Measurements from ENCODE around the gene ZNF101. TPM values are rescaled to one million over a fixed set of nuclear protein-coding genes. Genes with fewer than 3 reads are reported as not detected.
A peak's percentile ranks its signal among the peaks of the same experiment; 100 is the strongest.

ZNF101 gene
- total and polyA plus RNA-seq, 8 donors, result 2.2 to 9.1 (median 4.5) TPM

DNA sequence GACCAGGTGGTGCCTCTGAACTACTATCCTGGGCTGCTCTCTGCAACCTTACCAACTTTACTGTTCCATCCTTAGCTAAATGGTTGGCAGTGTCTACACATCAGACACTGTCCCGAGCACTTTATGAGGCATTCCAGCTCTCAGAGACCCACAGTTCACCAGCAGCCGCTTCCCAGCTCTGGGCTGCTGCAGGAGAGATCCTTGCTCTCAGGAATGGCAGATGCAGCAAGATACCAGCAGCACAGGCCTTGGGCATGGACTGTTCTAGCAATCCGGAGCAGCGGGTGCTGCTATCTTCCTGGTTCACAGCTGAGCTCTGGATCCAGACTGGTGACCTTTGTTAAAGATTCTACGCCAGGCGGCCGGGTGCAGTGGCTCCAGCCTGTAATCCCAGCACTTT is 37.3 kb upstream of the ZNF101 start:
- H3K36me3 ChIP-seq, result peaks cover 12 to 66% (median 52%) of the 10 kb centered on the region in 4 donors

DNA sequence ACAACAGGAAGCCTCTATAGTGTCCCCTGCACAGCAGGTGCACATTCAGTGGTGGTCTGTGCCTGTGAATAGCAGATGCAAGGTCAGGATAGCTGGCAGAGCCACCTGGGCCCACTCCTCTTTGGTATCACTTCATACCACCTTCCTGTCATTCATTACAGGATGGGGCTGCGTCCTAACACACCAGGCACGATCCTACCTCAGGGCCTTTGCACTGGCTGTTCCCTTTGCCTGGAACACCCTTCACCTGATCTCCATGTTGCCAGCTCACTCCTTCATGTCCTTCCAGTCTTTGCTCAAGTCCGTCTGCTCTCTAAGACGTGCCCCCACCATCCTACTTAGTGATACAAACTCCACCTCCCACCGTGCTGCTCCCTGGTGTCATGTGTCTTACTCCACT is 36.0 kb upstream of the ZNF101 start:
- intact Hi-C loops (cut with DNase I; ENCODE audit: low total_unique reads), result no loop called here
- H3K27me3 ChIP-seq, result peaks cover 0 to 13% (median 0%) of the 10 kb centered on the region in 3 donors
- peaks cover 8 to 15% (median 13%) of the 10 kb centered on the region in 4 donors for H3K4me1 ChIP-seq
- H3K36me3 ChIP-seq, result peaks cover 19 to 80% (median 63%) of the 10 kb centered on the region in 4 donors
- H3K9me3 ChIP-seq, result no peaks in the 10 kb centered on the region
- TF ChIP-seq EP300 (IDR thresholded peaks at IDR 0.05) (no peak), POLR2A (IDR thresholded peaks at IDR 0.05) (no peak), POLR2AphosphoS5 (IDR thresholded peaks at IDR 0.05) (no peak)
- TF ChIP-seq, protein P1, sequence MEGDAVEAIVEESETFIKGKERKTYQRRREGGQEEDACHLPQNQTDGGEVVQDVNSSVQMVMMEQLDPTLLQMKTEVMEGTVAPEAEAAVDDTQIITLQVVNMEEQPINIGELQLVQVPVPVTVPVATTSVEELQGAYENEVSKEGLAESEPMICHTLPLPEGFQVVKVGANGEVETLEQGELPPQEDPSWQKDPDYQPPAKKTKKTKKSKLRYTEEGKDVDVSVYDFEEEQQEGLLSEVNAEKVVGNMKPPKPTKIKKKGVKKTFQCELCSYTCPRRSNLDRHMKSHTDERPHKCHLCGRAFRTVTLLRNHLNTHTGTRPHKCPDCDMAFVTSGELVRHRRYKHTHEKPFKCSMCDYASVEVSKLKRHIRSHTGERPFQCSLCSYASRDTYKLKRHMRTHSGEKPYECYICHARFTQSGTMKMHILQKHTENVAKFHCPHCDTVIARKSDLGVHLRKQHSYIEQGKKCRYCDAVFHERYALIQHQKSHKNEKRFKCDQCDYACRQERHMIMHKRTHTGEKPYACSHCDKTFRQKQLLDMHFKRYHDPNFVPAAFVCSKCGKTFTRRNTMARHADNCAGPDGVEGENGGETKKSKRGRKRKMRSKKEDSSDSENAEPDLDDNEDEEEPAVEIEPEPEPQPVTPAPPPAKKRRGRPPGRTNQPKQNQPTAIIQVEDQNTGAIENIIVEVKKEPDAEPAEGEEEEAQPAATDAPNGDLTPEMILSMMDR (IDR thresholded peaks at IDR 0.05), result no peak
- 79 to 93% (median 88%) methylated on average over 5 of the region's 5 CpGs for WGBS, 5 donors
- no peak for DNase-seq
- no peak overlapping the region for H3K4me3 ChIP-seq
- no peak overlapping the region for H3K27ac ChIP-seq

More for the DNA sequence above, 37.3 kb upstream of the ZNF101 start:
- TF ChIP-seq POLR2A (IDR thresholded peaks at IDR 0.05) (no peak), EP300 (IDR thresholded peaks at IDR 0.05) (no peak), POLR2AphosphoS5 (IDR thresholded peaks at IDR 0.05) (no peak)
- TF ChIP-seq, protein P1 (IDR thresholded peaks at IDR 0.05), result no peak
- no peaks in the 10 kb centered on the region for H3K9me3 ChIP-seq
- peaks cover 0 to 21% (median 0%) of the 10 kb centered on the region in 3 donors for H3K27me3 ChIP-seq
- peaks cover 13 to 28% (median 26%) of the 10 kb centered on the region in 4 donors for H3K4me1 ChIP-seq
- H3K27ac ChIP-seq, result no peak overlapping the region
- H3K4me3 ChIP-seq, result no peak overlapping the region
- WGBS, 5 donors, result 80 to 90% (median 88%) methylated on average over 7 of the region's 7 CpGs
- intact Hi-C loops (cut with DNase I; ENCODE audit: low total_unique reads), result no loop called here
- peak in 1 of 2 donors; percentile 3 for DNase-seq

DNA sequence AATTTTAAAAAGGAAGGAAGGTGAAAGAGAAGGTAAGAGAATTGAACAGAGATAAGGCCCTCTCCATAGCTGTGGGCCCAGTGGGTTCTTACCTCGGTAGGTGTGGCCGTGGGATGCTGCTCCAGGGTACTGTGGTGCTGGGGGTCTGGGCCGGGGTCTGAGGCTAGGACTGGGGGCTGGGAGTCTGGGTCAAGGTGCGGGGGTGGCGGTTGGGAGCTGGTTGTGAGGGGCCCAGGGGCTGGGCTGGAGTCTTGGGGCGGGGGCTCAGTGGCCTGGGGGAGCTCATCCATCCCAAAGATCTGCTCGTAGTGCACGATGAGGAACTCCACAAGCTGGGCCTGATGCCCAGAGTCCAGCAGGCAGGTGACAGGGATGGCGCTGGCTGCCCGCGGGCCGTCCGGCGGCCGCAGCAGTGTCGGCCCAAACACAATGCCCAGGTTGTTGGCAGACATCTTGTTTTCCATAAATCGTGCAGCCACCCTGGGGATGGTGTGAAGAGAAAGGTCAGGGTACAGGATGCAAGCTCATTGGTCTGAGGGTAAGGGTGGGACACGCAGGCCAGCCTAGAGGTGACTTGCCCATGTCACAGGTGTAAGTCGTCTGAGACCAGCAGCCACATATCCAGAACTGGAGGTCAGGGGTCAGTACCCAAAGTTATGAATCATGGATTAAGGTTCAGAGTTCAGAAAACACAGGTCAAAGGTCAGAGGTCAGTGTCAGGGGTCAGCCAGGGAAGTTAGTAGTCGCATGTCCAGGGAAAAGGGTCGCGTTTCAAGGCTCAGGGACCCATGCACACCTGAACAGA is 34.7 kb upstream of the ZNF101 start:
- TF ChIP-seq POLR2A (IDR thresholded peaks at IDR 0.05) (no peak), POLR2AphosphoS5 (IDR thresholded peaks at IDR 0.05) (no peak), EP300 (IDR thresholded peaks at IDR 0.05) (no peak)
- TF ChIP-seq, protein P1 (IDR thresholded peaks at IDR 0.05), result no peak
- DNase-seq, result no peak
- Histone ChIP-seq H3K27ac (no peak overlapping the region), H3K9me3 (no peaks in the 10 kb centered on the region), H3K36me3 (peaks cover 19 to 92% (median 72%) of the 10 kb centered on the region in 4 donors), H3K4me3 (no peak overlapping the region), H3K27me3 (peaks cover 0 to under 1% (median 0%) of the 10 kb centered on the region in 3 donors), H3K4me1 (peaks cover 0 to 2% (median under 1%) of the 10 kb centered on the region in 4 donors)
- WGBS, 5 donors, result 87 to 93% (median 93%) methylated on average over 15 to 22 of the region's 22 CpGs
- intact Hi-C loops (cut with DNase I; ENCODE audit: low total_unique reads), result no loop called here

DNA sequence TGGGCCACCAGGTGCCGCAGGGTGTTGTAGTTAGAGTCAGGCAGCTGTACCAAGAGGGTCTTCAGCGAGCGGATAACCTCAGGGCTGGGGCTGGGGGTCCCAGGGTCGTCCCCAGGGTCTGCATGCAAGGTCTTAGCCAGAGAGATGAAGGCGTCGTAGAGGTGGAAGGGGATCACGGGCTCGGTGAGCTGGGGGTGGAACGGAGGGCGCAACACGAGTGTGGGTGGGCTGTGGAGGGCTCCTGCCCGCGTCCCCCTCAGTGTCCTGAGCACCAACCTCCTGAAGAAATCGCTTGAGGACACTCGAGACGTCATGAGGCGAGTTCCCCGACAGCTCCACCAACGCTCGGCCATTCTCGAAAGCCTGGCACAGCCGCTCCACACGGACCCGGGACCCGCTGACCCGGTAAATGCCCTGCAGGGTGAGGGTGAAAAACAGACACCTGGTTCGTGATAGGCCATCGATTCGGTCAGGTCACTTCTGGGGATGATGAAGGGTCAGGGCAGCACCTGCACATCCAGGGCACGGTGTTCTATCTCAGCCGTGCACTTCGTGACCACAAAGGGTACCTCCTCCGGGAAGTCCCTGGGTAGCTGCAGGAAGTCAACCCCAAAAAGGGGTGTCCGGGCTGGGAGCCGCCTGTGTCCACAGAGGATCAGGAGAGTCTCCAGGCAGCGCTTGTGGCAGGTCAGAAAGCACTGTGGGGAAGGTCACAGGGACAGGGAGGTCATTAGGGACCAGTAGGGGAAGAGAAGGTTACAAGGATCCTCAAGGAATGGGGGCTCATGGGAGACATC is 33.9 kb upstream of the ZNF101 start:
- H3K36me3 ChIP-seq, result peaks cover 19 to 95% (median 78%) of the 10 kb centered on the region in 4 donors
- intact Hi-C loops (cut with DNase I; ENCODE audit: low total_unique reads), result no loop called here

More for the DNA sequence above, 33.9 kb upstream of the ZNF101 start:
- WGBS, 5 donors, result 89 to 97% (median 94%) methylated on average over 29 to 36 of the region's 36 CpGs
- Histone ChIP-seq H3K27ac (no peak overlapping the region), H3K4me1 (no peaks in the 10 kb centered on the region), H3K9me3 (no peaks in the 10 kb centered on the region), H3K27me3 (no peaks in the 10 kb centered on the region), H3K4me3 (no peak overlapping the region)
- TF ChIP-seq EP300 (IDR thresholded peaks at IDR 0.05) (no peak), POLR2AphosphoS5 (IDR thresholded peaks at IDR 0.05) (no peak), POLR2A (IDR thresholded peaks at IDR 0.05) (no peak)
- TF ChIP-seq, protein P1 (IDR thresholded peaks at IDR 0.05), result no peak
- DNase-seq, result no peak
